Measurements from ENCODE around the gene FARP2. TPM values are rescaled to one million over a fixed set of nuclear protein-coding genes. Genes with fewer than 3 reads are reported as not detected.

Gene FARP2
- total and polyA plus RNA-seq, 2 of the 13 experiments (the other 11 are each of a cell fraction or from before 2014, with no cell fraction given) = 28.0 to 45.4 TPM

GRCh38 chr2:241315093-241315878 lies 40.8 kb upstream of the FARP2 start, which contains the start of gene HDLBP (continued):
- TF ChIP-seq PRMT3 (CRISPR knock-in tag; IDR thresholded peaks at IDR 0.05; ENCODE audit: borderline replicate concordance, low read depth) (no peak; the same call in 1 of the 2 replicates), IKZF5 (CRISPR knock-in tag; IDR thresholded peaks at IDR 0.05) (peak; percentile 98), ZNF83 (CRISPR knock-in tag; IDR thresholded peaks at IDR 0.05; ENCODE audit: borderline replicate concordance) (peak; percentile 80; the same call in 1 of the 2 replicates), AKNA (CRISPR knock-in tag; IDR thresholded peaks at IDR 0.05; ENCODE audit: borderline replicate concordance) (no peak), ZNF605 (CRISPR knock-in tag; IDR thresholded peaks at IDR 0.05) (peak; percentile 89), SRSF1 (optimal IDR thresholded peaks at IDR 0.05; ENCODE audit: low read depth, low read length) (peak; percentile 59), PRDM10 (CRISPR knock-in tag; IDR thresholded peaks at IDR 0.05; ENCODE audit: low read depth) (peak; percentile 31), ZKSCAN1 (IDR thresholded peaks at IDR 0.05; ENCODE audit: low read length) (no peak), ZNF331 (CRISPR knock-in tag; IDR thresholded peaks at IDR 0.05) (peak; percentile 75; the same call in 1 of the 2 replicates), LRRFIP1 (CRISPR knock-in tag; conservative IDR thresholded peaks at IDR 0.05) (no peak), NFRKB (IDR thresholded peaks at IDR 0.05) (peak; percentile 96), PHF21A (CRISPR knock-in tag; IDR thresholded peaks at IDR 0.05) (peak; percentile 48; the same call in 1 of the 2 replicates), ZNF30 (CRISPR knock-in tag; IDR thresholded peaks at IDR 0.05) (no peak), NAIF1 (CRISPR knock-in tag; IDR thresholded peaks at IDR 0.05; ENCODE audit: borderline replicate concordance) (peak; percentile 85; the same call in 1 of the 2 replicates)

Measured in HepG2 (cell line).